ENCODE data around the gene AAK1. TPM values are rescaled to one million over a fixed set of nuclear protein-coding genes. Genes with fewer than 3 reads are reported as not detected.

Gene AAK1
- total RNA-seq, 4 donors from 2014 or later: 44.3 to 85.0 (median 60.3) TPM

- H3K4me1 ChIP-seq: no peaks in the 10 kb centered on the region
- no peaks in the 10 kb centered on the region for H3K27me3 ChIP-seq
- TF ChIP-seq POLR2A (IDR thresholded peaks at IDR 0.05): no peak
- TF ChIP-seq CTCF (IDR thresholded peaks at IDR 0.05): no peak
These were observed 43.3 kb upstream of the AAK1 start for GRCh38 chr2:69686813-69687212.

GRCh38 chr2:69685321-69686048 lies 41.9 kb upstream of the AAK1 start:
- TF ChIP-seq CTCF (IDR thresholded peaks at IDR 0.05) (no peak), POLR2A (IDR thresholded peaks at IDR 0.05) (no peak)
- Histone ChIP-seq H3K4me3 (no peak overlapping the region), H3K9me3 (no peaks in the 10 kb centered on the region), H3K27ac (no peak overlapping the region), H3K4me1 (no peaks in the 10 kb centered on the region), H3K27me3 (no peaks in the 10 kb centered on the region), H3K36me3 (no peaks in the 10 kb centered on the region)
- no peak for DNase-seq

More at GRCh38 chr2:69686813-69687212, 43.3 kb upstream of the AAK1 start:
- H3K9me3 ChIP-seq: no peaks in the 10 kb centered on the region
- no peak for DNase-seq
- no peaks in the 10 kb centered on the region for H3K36me3 ChIP-seq
- H3K27ac ChIP-seq: no peak overlapping the region
- no peak overlapping the region for H3K4me3 ChIP-seq

- Histone ChIP-seq H3K4me3 (no peak overlapping the region), H3K4me1 (no peaks in the 10 kb centered on the region), H3K27me3 (no peaks in the 10 kb centered on the region), H3K36me3 (no peaks in the 10 kb centered on the region), H3K27ac (peak overlapping the region in 1 of 4 donors; percentile 35), H3K9me3 (no peaks in the 10 kb centered on the region)
- DNase-seq: no peak
- TF ChIP-seq POLR2A (IDR thresholded peaks at IDR 0.05) (no peak), CTCF (IDR thresholded peaks at IDR 0.05) (no peak)
These were observed 39.8 kb upstream of the AAK1 start for GRCh38 chr2:69683170-69683971.

GRCh38 chr2:69682525-69682924 lies 39.0 kb upstream of the AAK1 start:
- DNase-seq: no peak
- no peaks in the 10 kb centered on the region for H3K4me1 ChIP-seq
- H3K27me3 ChIP-seq: no peaks in the 10 kb centered on the region
- H3K9me3 ChIP-seq: no peaks in the 10 kb centered on the region
- H3K36me3 ChIP-seq: no peaks in the 10 kb centered on the region
- TF ChIP-seq POLR2A (IDR thresholded peaks at IDR 0.05) (no peak), CTCF (IDR thresholded peaks at IDR 0.05) (no peak)
- H3K27ac ChIP-seq: no peak overlapping the region
- H3K4me3 ChIP-seq: no peak overlapping the region

- no peaks in the 10 kb centered on the region for H3K27me3 ChIP-seq
- no peaks in the 10 kb centered on the region for H3K36me3 ChIP-seq
- H3K27ac ChIP-seq: no peak overlapping the region
- no peak for DNase-seq
- no peak overlapping the region for H3K4me3 ChIP-seq
- H3K9me3 ChIP-seq: no peaks in the 10 kb centered on the region
- no peaks in the 10 kb centered on the region for H3K4me1 ChIP-seq
- no peak for TF ChIP-seq POLR2A (IDR thresholded peaks at IDR 0.05)
- TF ChIP-seq CTCF (IDR thresholded peaks at IDR 0.05): no peak
These were observed 36.6 kb upstream of the AAK1 start for GRCh38 chr2:69680001-69680675.
